Measurements from ENCODE around the gene PARD6B. TPM values are rescaled to one million over a fixed set of nuclear protein-coding genes. Genes with fewer than 3 reads are reported as not detected.

The PARD6B gene
- total RNA-seq, 1 donor from 2014 or later = 45.7 TPM

- Mint-ChIP-seq H3K27ac (no peak overlapping the region), H3K4me3 (no peak overlapping the region), H3K36me3 (no peaks in the 10 kb centered on the region), H3K4me1 (peaks cover 22% of the 10 kb centered on the region), H3K9me3 (no peaks in the 10 kb centered on the region), H3K27me3 (ENCODE audit: insufficient read depth, low read depth) (peaks cover 11% of the 10 kb centered on the region)
- Histone ChIP-seq H3K9me3 (ENCODE audit: low read depth) (no peaks in the 10 kb centered on the region), H3F3A (ENCODE audit: low read depth) (peaks cover 18% of the 10 kb centered on the region), H3K4me1 (peaks cover 21% of the 10 kb centered on the region), H3K27ac (no peak overlapping the region), H2AFZ (replicated peaks) (no peak overlapping the region), H3K36me3 (no peaks in the 10 kb centered on the region), H3K4me3 (no peak overlapping the region), H3K27me3 (no peaks in the 10 kb centered on the region), H3K79me2 (ENCODE audit: low read depth) (no peaks in the 10 kb centered on the region), H3K4me2 (no peak overlapping the region), H4K20me1 (ENCODE audit: low read depth) (no peaks in the 10 kb centered on the region), H3K9ac (no peak overlapping the region)
- DNase-seq (ENCODE audit: low spot score) = no peak
- TF ChIP-seq EZH2phosphoT487 (IDR thresholded peaks at IDR 0.05) = no peak
- no peak for TF ChIP-seq CTCF (IDR thresholded peaks at IDR 0.05)
- no peak for TF ChIP-seq EZH2 (IDR thresholded peaks at IDR 0.05)
Observed at GRCh38 chr20:50686821-50687220, 44.6 kb upstream of the PARD6B start.

- H3K4me1 ChIP-seq = peaks cover 28% of the 10 kb centered on the region
- Mint-ChIP-seq H3K9me3 (no peaks in the 10 kb centered on the region), H3K4me3 (no peak overlapping the region)
Observed at GRCh38 chr20:50688256-50688975, 43.0 kb upstream of the PARD6B start.

GRCh38 chr20:50689864-50690649, 41.3 kb upstream of the PARD6B start:
- Histone ChIP-seq H4K20me1 (ENCODE audit: low read depth) (no peaks in the 10 kb centered on the region), H3K4me3 (peak overlapping the region; percentile 44), H3K9ac (no peak overlapping the region), H3K36me3 (no peaks in the 10 kb centered on the region), H3K79me2 (ENCODE audit: low read depth) (no peaks in the 10 kb centered on the region), H3F3A (ENCODE audit: low read depth) (peaks cover 27% of the 10 kb centered on the region), H3K27ac (no peak overlapping the region), H3K27me3 (no peaks in the 10 kb centered on the region), H3K9me3 (ENCODE audit: low read depth) (no peaks in the 10 kb centered on the region), H2AFZ (replicated peaks) (no peak overlapping the region), H3K4me1 (peaks cover 28% of the 10 kb centered on the region), H3K4me2 (peak overlapping the region; percentile 87)
- Mint-ChIP-seq H3K27me3 (ENCODE audit: insufficient read depth, low read depth) (peaks cover 8% of the 10 kb centered on the region), H3K36me3 (no peaks in the 10 kb centered on the region), H3K4me1 (peaks cover 35% of the 10 kb centered on the region), H3K27ac (no peak overlapping the region), H3K9me3 (no peaks in the 10 kb centered on the region), H3K4me3 (peak overlapping the region; percentile 73)
- DNase-seq (ENCODE audit: low spot score) = no peak
- TF ChIP-seq EZH2 (IDR thresholded peaks at IDR 0.05) (no peak), EZH2phosphoT487 (IDR thresholded peaks at IDR 0.05) (no peak), CTCF (IDR thresholded peaks at IDR 0.05) (no peak)

More at GRCh38 chr20:50688256-50688975, 43.0 kb upstream of the PARD6B start:
- H3K27me3 ChIP-seq = no peaks in the 10 kb centered on the region
- no peaks in the 10 kb centered on the region for H3K36me3 ChIP-seq
- H3K9ac ChIP-seq = no peak overlapping the region
- peaks cover 27% of the 10 kb centered on the region for H3F3A ChIP-seq (ENCODE audit: low read depth)
- no peak overlapping the region for H3K4me3 ChIP-seq
- no peak overlapping the region for H2AFZ ChIP-seq (replicated peaks)
- H3K36me3 Mint-ChIP-seq = no peaks in the 10 kb centered on the region
- peaks cover 31% of the 10 kb centered on the region for H3K4me1 Mint-ChIP-seq
- H3K4me2 ChIP-seq = no peak overlapping the region
- no peaks in the 10 kb centered on the region for H4K20me1 ChIP-seq (ENCODE audit: low read depth)
- H3K79me2 ChIP-seq (ENCODE audit: low read depth) = no peaks in the 10 kb centered on the region
- H3K27me3 Mint-ChIP-seq (ENCODE audit: insufficient read depth, low read depth) = peaks cover 10% of the 10 kb centered on the region
- DNase-seq (ENCODE audit: low spot score) = no peak
- H3K27ac ChIP-seq = no peak overlapping the region
- TF ChIP-seq CTCF (IDR thresholded peaks at IDR 0.05) = no peak
- H3K27ac Mint-ChIP-seq = no peak overlapping the region
- H3K9me3 ChIP-seq (ENCODE audit: low read depth) = no peaks in the 10 kb centered on the region
